GM23338 (cell line): Measurements from ENCODE around the gene SIRT2. TPM values are rescaled to one million over a fixed set of nuclear protein-coding genes. Genes with fewer than 3 reads are reported as not detected.

Experiments used
- ATAC-seq: fragments of 200-7000 bp; cut with Tn5 transposase; 3 replicates; pipeline ENCODE4 v1.9.1; 2020
- DNase-seq: peaks from one replicate; pipeline ENCODE4 v3.0.0-alpha.2; 2015; ENCODE audit warnings: low spot score
- H2AFZ ChIP-seq: fragments of 200-600 bp; sonication (generic); 2 replicates; pipeline ENCODE4 v1.8.0; 2016; ENCODE audit warnings: antibody characterized with exemption, mild to moderate bottlenecking, moderate library complexity
- H3F3A ChIP-seq: fragments of 200-600 bp; sonication (generic); replicated peaks from 2 replicates; pipeline ENCODE4 v1.8.0; 2017; ENCODE audit warnings: antibody characterized with exemption, mixed run types, low read depth
- H3K27ac ChIP-seq: fragments of 200-600 bp; sonication (generic); 2 replicates; pipeline ENCODE4 v1.6.1; 2016; ENCODE audit warnings: low read depth
- H3K27me3 ChIP-seq: fragments of 200-600 bp; sonication (generic); 2 replicates; pipeline ENCODE4 v1.8.0; 2016; ENCODE audit warnings: mild to moderate bottlenecking, mixed run types, moderate library complexity; ENCODE audit not compliant: insufficient read depth
- H3K36me3 ChIP-seq: fragments of 200-600 bp; sonication (generic); 2 replicates; pipeline ENCODE4 v1.8.0; 2016; ENCODE audit warnings: mild to moderate bottlenecking; ENCODE audit not compliant: insufficient read depth
- H3K4me1 ChIP-seq: fragments of 200-600 bp; sonication (generic); 2 replicates; pipeline ENCODE4 v1.8.0; 2016; ENCODE audit warnings: mild to moderate bottlenecking, moderate library complexity; ENCODE audit not compliant: insufficient read depth
- H3K4me2 ChIP-seq: fragments of 200-600 bp; sonication (generic); 2 replicates; pipeline ENCODE4 v1.7.1; 2017; ENCODE audit warnings: mixed run types
- H3K4me3 ChIP-seq: fragments of 200-600 bp; sonication (generic); 2 replicates; pipeline ENCODE4 v1.6.1; 2016; ENCODE audit warnings: mixed run types
- H3K79me2 ChIP-seq: fragments of 200-600 bp; sonication (generic); replicated peaks from 2 replicates; pipeline ENCODE4 v1.8.0; 2017; ENCODE audit warnings: mild to moderate bottlenecking; ENCODE audit not compliant: insufficient read depth
- H3K9me2 ChIP-seq: fragments of 200-600 bp; sonication (generic); 2 replicates; pipeline ENCODE4 v1.8.0; 2017; ENCODE audit not compliant: insufficient read depth
- H4K20me1 ChIP-seq: fragments of 200-600 bp; sonication (generic); replicated peaks from 2 replicates; pipeline ENCODE4 v1.8.0; 2017; ENCODE audit warnings: mild to moderate bottlenecking; ENCODE audit not compliant: insufficient read depth
- H3K27ac Mint-ChIP-seq: 2 replicates; pipeline ENCODE4 v1.8.0; 2020; ENCODE audit warnings: inconsistent platforms, mild to moderate bottlenecking, moderate library complexity, mixed read lengths
- H3K27me3 Mint-ChIP-seq: 3 replicates; pipeline ENCODE4 v1.8.0; 2022; ENCODE audit warnings: low read depth, mild to moderate bottlenecking, moderate library complexity, mixed read lengths, inconsistent platforms; ENCODE audit not compliant: insufficient read depth, poor library complexity
- H3K36me3 Mint-ChIP-seq: 3 replicates; pipeline ENCODE4 v1.8.0; 2021; ENCODE audit warnings: low read depth, mild to moderate bottlenecking, inconsistent platforms, moderate library complexity, mixed read lengths
- H3K4me1 Mint-ChIP-seq: 3 replicates; pipeline ENCODE4 v1.8.0; 2020; ENCODE audit warnings: mild to moderate bottlenecking, inconsistent platforms, mixed read lengths
- H3K4me3 Mint-ChIP-seq: 3 replicates; pipeline ENCODE4 v1.8.0; 2021; ENCODE audit warnings: moderate library complexity, mild to moderate bottlenecking, inconsistent platforms, mixed read lengths
- H3K9me3 Mint-ChIP-seq: 3 replicates; pipeline ENCODE4 v1.8.0; 2020; ENCODE audit warnings: moderate library complexity, mild to moderate bottlenecking, inconsistent platforms, mixed read lengths
- EZH2 ChIP-seq: fragments of 200-600 bp; sonication (generic); IDR thresholded peaks from one replicate; pipeline ENCODE4 v1.8.0; 2017; ENCODE audit warnings: antibody characterized with exemption, mild to moderate bottlenecking, low read depth; ENCODE audit not compliant: unreplicated experiment
- JUNB ChIP-seq: IDR thresholded peaks from one replicate; pipeline ENCODE4 v1.6.1; 2016; ENCODE audit warnings: antibody characterized with exemption; ENCODE audit not compliant: unreplicated experiment
- NANOG ChIP-seq: IDR thresholded peaks from 2 replicates; pipeline ENCODE4 v1.6.1; 2016; ENCODE audit warnings: antibody characterized with exemption, borderline replicate concordance
- POLR2AphosphoS5 ChIP-seq: IDR thresholded peaks from 2 replicates; pipeline ENCODE4 v1.6.1; 2016; ENCODE audit warnings: antibody characterized with exemption, low read depth
- STAT1 ChIP-seq: IDR thresholded peaks from one replicate; pipeline ENCODE4 v1.6.1; 2016; ENCODE audit warnings: antibody characterized with exemption; ENCODE audit not compliant: unreplicated experiment
- polyA plus RNA-seq: library from polyadenylated mRNA; unstranded; fragments of >200 nt; fragmentation: Nextera tagmentation; extraction: Ambion mirVana; gene quantifications from 2 replicates; pipeline ENCODE4 v1.2.1, GENCODE V29; 2016
- total RNA-seq: library from RNA; depleted of rRNA; stranded (reverse); fragments of >200 nt; shearing (Covaris generic); gene quantifications from 2 replicates; pipeline ENCODE4 v1.2.3, GENCODE V29; 2014
- TF ChIP-seq, protein P1 (sequence below), 2 experiments: fragments of 200-600 bp in 1 of 2; sonication (generic) in 1 of 2; conservative IDR thresholded peaks; 2 replicates each; pipeline versions ENCODE4 v1.5.1 to v1.6.1; 2016 to 2017; ENCODE audit warnings: antibody characterized with exemption in 2 of 2, low read depth in 2 of 2, mild to moderate bottlenecking in 2 of 2, moderate library complexity in 1 of 2
- TF ChIP-seq, protein P2 (sequence below): IDR thresholded peaks from 2 replicates; pipeline ENCODE4 v1.6.1; 2016; ENCODE audit warnings: antibody characterized with exemption

Gene SIRT2
- total and polyA plus RNA-seq, 2 experiments from 2014 or later: 2.7 to 8.4 TPM

GRCh38 chr19:38869160-38869835, 30.1 kb downstream of the SIRT2 start:
- peak overlapping the region; percentile 91 for H3K4me2 ChIP-seq
- peaks cover 11% of the 10 kb centered on the region for H3K27me3 Mint-ChIP-seq
- H3K9me2 ChIP-seq: no peaks in the 10 kb centered on the region
- no peaks in the 10 kb centered on the region for H3K79me2 ChIP-seq
- H3K4me3 ChIP-seq: peak overlapping the region; percentile 81
- peak overlapping the region; percentile 78 for H3K4me3 Mint-ChIP-seq
- H3K27ac Mint-ChIP-seq: no peak overlapping the region
- H3K36me3 ChIP-seq: no peaks in the 10 kb centered on the region
- peaks cover 10% of the 10 kb centered on the region; the same call in 1 of the 2 replicates for H3F3A ChIP-seq
- H3K4me1 Mint-ChIP-seq: peaks cover 8% of the 10 kb centered on the region; the same call in 2 of the 3 replicates
- ATAC-seq (peak; percentile 64), DNase-seq (peak; percentile 70)
- no peaks in the 10 kb centered on the region for H4K20me1 ChIP-seq
- TF ChIP-seq, protein P1, sequence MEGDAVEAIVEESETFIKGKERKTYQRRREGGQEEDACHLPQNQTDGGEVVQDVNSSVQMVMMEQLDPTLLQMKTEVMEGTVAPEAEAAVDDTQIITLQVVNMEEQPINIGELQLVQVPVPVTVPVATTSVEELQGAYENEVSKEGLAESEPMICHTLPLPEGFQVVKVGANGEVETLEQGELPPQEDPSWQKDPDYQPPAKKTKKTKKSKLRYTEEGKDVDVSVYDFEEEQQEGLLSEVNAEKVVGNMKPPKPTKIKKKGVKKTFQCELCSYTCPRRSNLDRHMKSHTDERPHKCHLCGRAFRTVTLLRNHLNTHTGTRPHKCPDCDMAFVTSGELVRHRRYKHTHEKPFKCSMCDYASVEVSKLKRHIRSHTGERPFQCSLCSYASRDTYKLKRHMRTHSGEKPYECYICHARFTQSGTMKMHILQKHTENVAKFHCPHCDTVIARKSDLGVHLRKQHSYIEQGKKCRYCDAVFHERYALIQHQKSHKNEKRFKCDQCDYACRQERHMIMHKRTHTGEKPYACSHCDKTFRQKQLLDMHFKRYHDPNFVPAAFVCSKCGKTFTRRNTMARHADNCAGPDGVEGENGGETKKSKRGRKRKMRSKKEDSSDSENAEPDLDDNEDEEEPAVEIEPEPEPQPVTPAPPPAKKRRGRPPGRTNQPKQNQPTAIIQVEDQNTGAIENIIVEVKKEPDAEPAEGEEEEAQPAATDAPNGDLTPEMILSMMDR (conservative IDR thresholded peaks at IDR 0.05; ENCODE audit: low read depth in 2 of 2): 0 out of 4 replicates have a peak, but pooled peaks of 1 of the 2 experiments have one; percentile 1
- TF ChIP-seq EZH2: no peak
- H3K4me1 ChIP-seq: no peaks in the 10 kb centered on the region
- no peaks in the 10 kb centered on the region; the same call in 1 of the 3 replicates for H3K9me3 Mint-ChIP-seq
- H3K27ac ChIP-seq: no peak overlapping the region
- H3K27me3 ChIP-seq: peaks cover 19% of the 10 kb centered on the region
- H3K36me3 Mint-ChIP-seq: no peaks in the 10 kb centered on the region
- H2AFZ ChIP-seq: peak overlapping the region; percentile 97

- ATAC-seq (no peak), DNase-seq (no peak)
- Histone ChIP-seq H3K4me2 (peak overlapping the region; percentile 91; the same call in 1 of the 2 replicates), H3K9me2 (no peaks in the 10 kb centered on the region), H3K79me2 (no peaks in the 10 kb centered on the region), H3K4me1 (no peaks in the 10 kb centered on the region), H4K20me1 (no peaks in the 10 kb centered on the region), H2AFZ (no peak overlapping the region; the same call in 1 of the 2 replicates), H3K36me3 (no peaks in the 10 kb centered on the region), H3K27ac (no peak overlapping the region), H3F3A (peaks cover 10% of the 10 kb centered on the region; the same call in 1 of the 2 replicates), H3K27me3 (peaks cover 19% of the 10 kb centered on the region), H3K4me3 (peak overlapping the region; percentile 81)
- no peaks in the 10 kb centered on the region for H3K36me3 Mint-ChIP-seq
- H3K27me3 Mint-ChIP-seq: peaks cover 11% of the 10 kb centered on the region
- no peak overlapping the region for H3K27ac Mint-ChIP-seq
- no peak overlapping the region; the same call in 1 of the 3 replicates for H3K4me3 Mint-ChIP-seq
- no peak for TF ChIP-seq STAT1
- TF ChIP-seq JUNB: no peak
- TF ChIP-seq, protein P2, sequence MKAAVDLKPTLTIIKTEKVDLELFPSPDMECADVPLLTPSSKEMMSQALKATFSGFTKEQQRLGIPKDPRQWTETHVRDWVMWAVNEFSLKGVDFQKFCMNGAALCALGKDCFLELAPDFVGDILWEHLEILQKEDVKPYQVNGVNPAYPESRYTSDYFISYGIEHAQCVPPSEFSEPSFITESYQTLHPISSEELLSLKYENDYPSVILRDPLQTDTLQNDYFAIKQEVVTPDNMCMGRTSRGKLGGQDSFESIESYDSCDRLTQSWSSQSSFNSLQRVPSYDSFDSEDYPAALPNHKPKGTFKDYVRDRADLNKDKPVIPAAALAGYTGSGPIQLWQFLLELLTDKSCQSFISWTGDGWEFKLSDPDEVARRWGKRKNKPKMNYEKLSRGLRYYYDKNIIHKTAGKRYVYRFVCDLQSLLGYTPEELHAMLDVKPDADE: no peak
- no peak for TF ChIP-seq NANOG
- no peak for TF ChIP-seq POLR2AphosphoS5
- H3K9me3 Mint-ChIP-seq: no peaks in the 10 kb centered on the region; the same call in 1 of the 3 replicates
- H3K4me1 Mint-ChIP-seq: peaks cover 8% of the 10 kb centered on the region; the same call in 2 of the 3 replicates
These were observed 30.9 kb downstream of the SIRT2 start for GRCh38 chr19:38868551-38868950.
